IMR-90 (cell line): Measurements from ENCODE around the gene HDGF. TPM values are rescaled to one million over a fixed set of nuclear protein-coding genes. Genes with fewer than 3 reads are reported as not detected.
A peak's percentile ranks its signal among the peaks of the same experiment; 100 is the strongest.

Source experiments
- ATAC-seq: fragments of 200-7000 bp; cut with Tn5 transposase; 2 replicates; pipeline ENCODE4 v1.9.1; 2020; ENCODE audit warnings: low read depth, mild to moderate bottlenecking, moderate library complexity
- BruUV-seq: library from RNA; stranded (reverse); fragments of 400-500 nt; replicated peaks from 2 replicates; lab custom pipeline; 2021; lab: Mats Ljungman, UMichigan
- CTCF ChIA-PET: fragments of 300-600 bp; formaldehyde crosslinking; extraction: SDS; loops from one replicate; lab custom pipeline; 2021; ENCODE audit warnings: antibody characterized with exemption; lab: Yijun Ruan, JAX
- POLR2A ChIA-PET: fragments of 300-600 bp; sonication (Branson Sonifier 250); formaldehyde crosslinking; loops from one replicate; lab custom pipeline; 2022; ENCODE audit warnings: antibody characterized with exemption; ENCODE audit not compliant: unreplicated experiment; lab: Charles Lee
- DNase-seq: peaks from one replicate; pipeline ENCODE4 v3.0.0; 2013
- H2AFZ ChIP-seq: replicated peaks from 2 replicates; pipeline ENCODE3; 2013; ENCODE audit warnings: low read length, mild to moderate bottlenecking; ENCODE audit not compliant: poor library complexity
- H2AK5ac ChIP-seq: 2 replicates; pipeline ENCODE4 v1.6.1; 2013; ENCODE audit warnings: low read depth, low read length, inconsistent platforms
- H2AK9ac ChIP-seq: replicated peaks from 2 replicates; pipeline ENCODE3; 2013; ENCODE audit warnings: mild to moderate bottlenecking, low read depth, low read length, moderate library complexity; ENCODE audit not compliant: poor library complexity
- H2BK120ac ChIP-seq: 2 replicates; pipeline ENCODE4 v1.6.1; 2013; ENCODE audit warnings: low read depth, low read length, inconsistent platforms
- H2BK15ac ChIP-seq: 3 replicates; pipeline ENCODE4 v1.6.1; 2013; ENCODE audit warnings: low read depth, low read length, inconsistent platforms
- H2BK20ac ChIP-seq: 2 replicates; pipeline ENCODE4 v1.6.1; 2013; ENCODE audit warnings: low read depth, mild to moderate bottlenecking, inconsistent platforms, low read length, moderate library complexity
- H2BK5ac ChIP-seq: 2 replicates; pipeline ENCODE4 v1.6.1; 2013; ENCODE audit warnings: mild to moderate bottlenecking, low read depth, low read length, inconsistent platforms; ENCODE audit not compliant: poor library complexity, severe bottlenecking
- H3K14ac ChIP-seq: replicated peaks from 2 replicates; pipeline ENCODE4 v1.6.1; 2013; ENCODE audit warnings: low read depth, low read length, inconsistent platforms
- H3K18ac ChIP-seq: 2 replicates; pipeline ENCODE4 v1.6.1; 2013; ENCODE audit warnings: low read depth, low read length, control low read depth
- H3K23ac ChIP-seq: 2 replicates; pipeline ENCODE4 v1.6.1; 2013; ENCODE audit warnings: low read depth, low read length, inconsistent platforms
- H3K27ac ChIP-seq: 2 replicates; pipeline ENCODE4 v1.5.1; 2013; ENCODE audit warnings: mild to moderate bottlenecking, control low read depth, low read length; ENCODE audit not compliant: insufficient read depth
- H3K27me3 ChIP-seq: 2 replicates; pipeline ENCODE4 v1.6.1; 2013; ENCODE audit warnings: low read length; ENCODE audit not compliant: control insufficient read depth, insufficient read depth
- H3K36me3 ChIP-seq: 2 replicates; pipeline ENCODE4 v1.6.1; 2013; ENCODE audit warnings: low read length, mixed read lengths; ENCODE audit not compliant: control insufficient read depth, insufficient read depth
- H3K4ac ChIP-seq: 2 replicates; pipeline ENCODE4 v1.6.1; 2013; ENCODE audit warnings: low read depth, low read length, inconsistent platforms
- H3K4me1 ChIP-seq: 2 replicates; pipeline ENCODE4 v1.6.1; 2013; ENCODE audit warnings: low read length, mixed read lengths; ENCODE audit not compliant: control insufficient read depth, insufficient read depth
- H3K4me2 ChIP-seq: 2 replicates; pipeline ENCODE4 v1.6.1; 2013; ENCODE audit warnings: low read depth, mild to moderate bottlenecking, control low read depth, low read length, moderate library complexity
- H3K4me3 ChIP-seq: 2 replicates; pipeline ENCODE4 v1.5.1; 2013; ENCODE audit warnings: low read depth, mild to moderate bottlenecking, control low read depth, low read length, moderate library complexity; ENCODE audit not compliant: insufficient read depth
- H3K56ac ChIP-seq: 2 replicates; pipeline ENCODE4 v1.6.1; 2013; ENCODE audit warnings: low read length, inconsistent platforms; ENCODE audit not compliant: insufficient read depth; ENCODE audit errors: extremely low read depth
- H3K79me1 ChIP-seq, 2 experiments: 2 replicates each; pipeline ENCODE4 v1.6.1; 2013; ENCODE audit warnings: low read length in 2 of 2, inconsistent platforms in 1 of 2, low read depth in 1 of 2
- H3K9ac ChIP-seq: 2 replicates; pipeline ENCODE4 v1.6.1; 2013; ENCODE audit warnings: low read depth, low read length, control low read depth
- H3K9me1 ChIP-seq: 2 replicates; pipeline ENCODE4 v1.6.1; 2013; ENCODE audit warnings: low read length, inconsistent platforms; ENCODE audit not compliant: insufficient read depth
- H3K9me3 ChIP-seq: 2 replicates; pipeline ENCODE4 v1.6.1; 2013; ENCODE audit warnings: low read length; ENCODE audit not compliant: control insufficient read depth, insufficient read depth
- H4K20me1 ChIP-seq: 2 replicates; pipeline ENCODE4 v1.6.1; 2013; ENCODE audit warnings: low read length, inconsistent platforms; ENCODE audit not compliant: insufficient read depth
- H4K5ac ChIP-seq: 2 replicates; pipeline ENCODE4 v1.6.1; 2013; ENCODE audit warnings: mild to moderate bottlenecking, low read depth, low read length, control low read depth
- H4K8ac ChIP-seq, 2 experiments: 2 replicates each; pipeline ENCODE4 v1.6.1; 2013; ENCODE audit warnings: low read depth in 2 of 2, low read length in 2 of 2, control low read depth in 1 of 2, inconsistent platforms in 1 of 2
- H4K91ac ChIP-seq: 2 replicates; pipeline ENCODE4 v1.6.1; 2013; ENCODE audit warnings: low read depth, low read length, inconsistent platforms; ENCODE audit not compliant: insufficient read depth
- BHLHE40 ChIP-seq: fragments of 150-350 bp; IDR thresholded peaks from 2 replicates; pipeline ENCODE4 v1.6.1; 2016; ENCODE audit warnings: mild to moderate bottlenecking, low read depth, low read length
- CEBPB ChIP-seq: IDR thresholded peaks from 2 replicates; pipeline ENCODE4 v1.6.1; 2012; ENCODE audit warnings: low read depth, low read length, improper control_type of control experiment
- CHD1 ChIP-seq: IDR thresholded peaks from 2 replicates; pipeline ENCODE4 v1.6.1; 2012; ENCODE audit warnings: low read depth, low read length, improper control_type of control experiment
- CTCF ChIP-seq: conservative IDR thresholded peaks from 2 replicates; pipeline ENCODE4 v1.5.1; 2012; ENCODE audit warnings: mild to moderate bottlenecking, low read depth, low read length, improper control_type of control experiment
- ELK1 ChIP-seq: fragments of 150-350 bp; IDR thresholded peaks from 2 replicates; pipeline ENCODE4 v1.6.1; 2016; ENCODE audit warnings: low read depth, mild to moderate bottlenecking, low read length, moderate library complexity, borderline replicate concordance
- FOS ChIP-seq: fragments of 150-350 bp; IDR thresholded peaks from 2 replicates; pipeline ENCODE4 v1.6.1; 2016; ENCODE audit warnings: low read depth, low read length
- MAFK ChIP-seq: IDR thresholded peaks from 2 replicates; pipeline ENCODE4 v1.6.1; 2012; ENCODE audit warnings: low read depth, low read length, improper control_type of control experiment
- MAZ ChIP-seq: IDR thresholded peaks from 2 replicates; pipeline ENCODE4 v1.6.1; 2012; ENCODE audit warnings: low read depth, mild to moderate bottlenecking, low read length, improper control_type of control experiment, moderate library complexity, borderline replicate concordance
- MXI1 ChIP-seq: IDR thresholded peaks from 2 replicates; pipeline ENCODE4 v1.6.1; 2012; ENCODE audit warnings: low read depth, mild to moderate bottlenecking, low read length, moderate library complexity, borderline replicate concordance
- POLR2A ChIP-seq: IDR thresholded peaks from 2 replicates; pipeline ENCODE4 v1.6.1; 2012; ENCODE audit warnings: mild to moderate bottlenecking, low read depth, low read length
- RAD21 ChIP-seq: IDR thresholded peaks from 2 replicates; pipeline ENCODE4 v1.6.1; 2012; ENCODE audit warnings: low read length, improper control_type of control experiment
- RCOR1 ChIP-seq: IDR thresholded peaks from 2 replicates; pipeline ENCODE4 v1.6.1; 2012; ENCODE audit warnings: mild to moderate bottlenecking, low read length, improper control_type of control experiment; ENCODE audit not compliant: insufficient replicate concordance
- SMC3 ChIP-seq: fragments of 150-350 bp; IDR thresholded peaks from 2 replicates; pipeline ENCODE4 v1.6.1; 2016; ENCODE audit warnings: low read depth, mild to moderate bottlenecking, antibody characterized with exemption, low read length, moderate library complexity
- WGBS, 2 experiments: methylation state at CpG; one replicate each; pipeline versions ENCODE4 v1.1.5 to v1.1.7; 2013; ENCODE audit warnings: missing lambda C conversion rate in 2 of 2; ENCODE audit not compliant: insufficient read length in 1 of 2; ENCODE audit errors: extremely low coverage in 2 of 2; 5-methylcytosine and 5-hydroxymethylcytosine counted together
- dilution Hi-C: fragments of 300-500 bp; cut with HindIII; formaldehyde crosslinking; loops from one replicate; pipeline ENCODE4 v1.14.3; 2018; ENCODE audit warnings: low sequenced_read_pairs; ENCODE audit not compliant: unreplicated experiment
- in situ Hi-C: fragments of 300-500 bp; cut with MboI; formaldehyde crosslinking; loops from 3 replicates; pipeline ENCODE4 v1.14.3; 2019; ENCODE audit warnings: low sequenced_read_pairs, inconsistent platforms, mixed read lengths
- intact Hi-C: fragments of 100-400 bp; cut with micrococcal nuclease; formaldehyde crosslinking; loops from 2 replicates; pipeline ENCODE4 v1.10.0; 2022
- polyA plus RNA-seq, 3 experiments: library from polyadenylated mRNA; depleted of rRNA; stranded (reverse); fragments of >200 nt; gene quantifications; 2 replicates each; pipeline ENCODE4 v1.2.3, GENCODE V29; 2012; ENCODE audit warnings: low replicate concordance in 1 of 3
- total RNA-seq: library from RNA; depleted of rRNA; stranded (reverse); fragments of >200 nt; gene quantifications from 2 replicates; pipeline ENCODE4 v1.2.3, GENCODE V29; 2012
- TF ChIP-seq, protein P1 (sequence below): fragments of 150-350 bp; IDR thresholded peaks from 2 replicates; pipeline ENCODE4 v1.6.1; 2017; ENCODE audit warnings: mild to moderate bottlenecking, antibody characterized with exemption, low read length, low read depth

HDGF gene
- total and polyA plus RNA-seq, 2 of the 4 experiments (the other 2 are of a cell fraction), result 94.6 to 123 TPM

DNA sequence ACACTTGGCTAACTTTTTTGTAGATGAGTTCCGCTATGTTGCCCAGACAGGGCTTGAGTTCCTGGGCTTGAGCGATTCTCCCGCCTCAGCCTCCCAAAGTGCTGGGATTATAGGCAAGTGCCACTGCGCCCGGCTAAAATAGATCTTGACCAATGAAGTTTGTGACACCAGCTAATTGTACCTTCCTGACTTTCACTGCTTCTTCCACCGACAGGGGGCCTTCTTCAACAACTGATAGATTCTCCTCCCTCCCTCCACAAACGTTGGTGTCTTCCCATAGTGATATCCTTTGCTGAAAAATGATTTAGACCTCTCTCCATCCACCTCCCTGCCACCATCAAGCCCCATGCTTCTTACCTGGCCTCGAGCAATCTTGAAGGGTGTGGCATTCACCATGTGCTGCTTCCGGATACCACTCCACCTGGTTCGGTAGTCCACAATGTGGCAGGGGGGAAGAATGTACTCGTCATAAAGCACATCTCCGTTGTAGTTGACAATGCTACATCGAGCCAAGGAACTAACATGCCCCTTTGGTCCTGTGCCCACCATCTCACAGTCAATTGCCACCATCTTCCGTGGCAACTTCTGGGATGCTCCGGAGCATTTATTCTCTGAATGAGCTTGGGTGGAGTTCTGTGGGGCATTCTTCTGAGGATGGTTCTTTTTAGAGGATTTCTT, 24.8 kb downstream of the HDGF start:
- Histone ChIP-seq H3K9ac (peak overlapping the region; percentile 24), H3K4me1 (peaks cover 8% of the 10 kb centered on the region), H2AK5ac (peak overlapping the region; percentile 84), H3K14ac (no peak overlapping the region), H3K79me1 (peaks cover 28 to 72% of the 10 kb centered on the region in 2 experiments), H2BK120ac (no peak overlapping the region), H3K9me3 (no peaks in the 10 kb centered on the region), H4K5ac (no peak overlapping the region), H2AK9ac (peak overlapping the region; percentile 70), H4K8ac (peak overlapping the region in 1 of 2 experiments; percentile 37; a peak in 1 of 4 replicates), H3K56ac (no peak overlapping the region), H4K20me1 (peaks cover 37% of the 10 kb centered on the region), H4K91ac (no peak overlapping the region), H2BK20ac (no peak overlapping the region), H3K9me1 (peaks cover 8% of the 10 kb centered on the region; the same call in 1 of the 2 replicates), H2BK15ac (no peak overlapping the region), H3K18ac (no peak overlapping the region), H3K4me3 (no peak overlapping the region), H3K27me3 (no peaks in the 10 kb centered on the region), H3K4ac (no peak overlapping the region), H3K27ac (no peak overlapping the region), H3K23ac (no peak overlapping the region), H2BK5ac (no peak overlapping the region), H3K36me3 (peaks cover 24% of the 10 kb centered on the region), H3K4me2 (peak overlapping the region; percentile 62), H2AFZ (no peak overlapping the region)
- WGBS, 2 experiments, result 32% methylated on average over 6 of the region's 15 CpGs; no CpG with 5 or more reads in 1 of the 2 experiments
- intact Hi-C loops (loop anchor here (1.0 to 10.0 kb wide), 7 partner anchors 37 to 222 kb away; partner anchors contain the start of genes LRRC71, MEF2D, NTRK1 and PRCC), dilution Hi-C loops (no loop called here), in situ Hi-C loops (no loop called here)
- BruUV-seq, result no TSS peak
- DNase-seq (peak; percentile 66), ATAC-seq (no peak)
- POLR2A ChIA-PET, result interaction anchor here (1.2 kb wide), 1 partner anchor 201 kb away, joined by 3 read pairs; no protein-coding TSS in a partner anchor
- CTCF ChIA-PET, result interaction anchor here (0.8 to 6.3 kb wide), 24 partner anchors 9 to 201 kb away, joined by 3 to 104 read pairs (median 5); partner anchors contain the start of genes CRABP2, HAPLN2, NES and NTRK1
- TF ChIP-seq RAD21 (peak; percentile 76), MXI1 (no peak), CHD1 (no peak), MAZ (no peak), CEBPB (no peak), MAFK (no peak), CTCF (peak; percentile 66), SMC3 (peak; percentile 81), POLR2A (no peak; the same call in 1 of the 2 replicates), ELK1 (no peak), RCOR1 (no peak), BHLHE40 (no peak), FOS (no peak)
- TF ChIP-seq, protein P1, sequence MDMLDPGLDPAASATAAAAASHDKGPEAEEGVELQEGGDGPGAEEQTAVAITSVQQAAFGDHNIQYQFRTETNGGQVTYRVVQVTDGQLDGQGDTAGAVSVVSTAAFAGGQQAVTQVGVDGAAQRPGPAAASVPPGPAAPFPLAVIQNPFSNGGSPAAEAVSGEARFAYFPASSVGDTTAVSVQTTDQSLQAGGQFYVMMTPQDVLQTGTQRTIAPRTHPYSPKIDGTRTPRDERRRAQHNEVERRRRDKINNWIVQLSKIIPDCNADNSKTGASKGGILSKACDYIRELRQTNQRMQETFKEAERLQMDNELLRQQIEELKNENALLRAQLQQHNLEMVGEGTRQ, result no peak
